Adrenal gland (tissue), 5 donors: ENCODE measurements around the gene ADK.

Experiments
- CTCF ChIP-seq, 6 experiments: fragments of 450-650 bp in 4 of 6; fragments of 200-600 bp in 2 of 6; sonication (generic) in 1 of 6; IDR thresholded peaks; 1 replicate in 5 of 6; 2 replicates in 1 of 6; pipeline versions ENCODE4 v1.5.1 to v1.8.0; 2016 to 2021; ENCODE audit warnings: antibody characterized with exemption in 6 of 6, mild to moderate bottlenecking in 2 of 6, moderate library complexity in 1 of 6
- POLR2A ChIP-seq, 2 donors: fragments of 450-650 bp; IDR thresholded peaks; one replicate each; pipeline ENCODE4 v1.6.1; 2017; ENCODE audit warnings: antibody characterized with exemption in 2 of 2, mild to moderate bottlenecking in 2 of 2, moderate library complexity in 1 of 2
- donor health status: DM: no; HTN: no; CAD: no.

GRCh38 chr10:74334221-74334620 lies 183.2 kb downstream of the ADK start:
- TF ChIP-seq CTCF (IDR thresholded peaks at IDR 0.05) (no peak), POLR2A (IDR thresholded peaks at IDR 0.05) (no peak)
